GM12872 (cell line): ENCODE data around the gene GSG1L2.

ENCODE experiments used
- CTCF ChIP-seq: IDR thresholded peaks from 3 replicates; pipeline ENCODE4 v1.5.1; 2011; ENCODE audit warnings: low read depth, mild to moderate bottlenecking, low read length, moderate library complexity; ENCODE audit not compliant: insufficient read depth

Gene GSG1L2

GRCh38 chr17:9802294-9802693 lies 19.6 kb downstream of the GSG1L2 start:
- no peak for TF ChIP-seq CTCF

GRCh38 chr17:9801505-9801904 lies 20.4 kb downstream of the GSG1L2 start:
- TF ChIP-seq CTCF = no peak

DNA sequence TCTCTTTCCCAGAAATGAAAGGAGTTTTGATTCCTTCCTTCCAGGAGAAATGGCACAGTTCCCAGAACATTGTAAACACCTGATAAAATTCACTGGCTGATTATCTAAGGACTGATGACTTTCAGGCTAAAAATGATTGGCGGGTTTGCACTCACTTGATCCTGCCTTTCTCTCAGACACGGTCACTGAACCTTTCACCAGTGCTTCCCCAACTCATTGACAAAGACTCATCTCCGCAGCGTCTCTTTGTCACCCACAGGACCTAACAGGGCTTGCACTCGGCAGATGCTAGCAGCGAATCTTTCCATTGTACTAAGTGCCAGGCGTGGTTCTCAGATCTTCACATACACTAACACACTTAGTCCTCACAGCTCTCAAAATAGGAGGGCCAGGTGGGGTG lies 23.2 kb downstream of the GSG1L2 start:
- TF ChIP-seq CTCF = no peak

DNA sequence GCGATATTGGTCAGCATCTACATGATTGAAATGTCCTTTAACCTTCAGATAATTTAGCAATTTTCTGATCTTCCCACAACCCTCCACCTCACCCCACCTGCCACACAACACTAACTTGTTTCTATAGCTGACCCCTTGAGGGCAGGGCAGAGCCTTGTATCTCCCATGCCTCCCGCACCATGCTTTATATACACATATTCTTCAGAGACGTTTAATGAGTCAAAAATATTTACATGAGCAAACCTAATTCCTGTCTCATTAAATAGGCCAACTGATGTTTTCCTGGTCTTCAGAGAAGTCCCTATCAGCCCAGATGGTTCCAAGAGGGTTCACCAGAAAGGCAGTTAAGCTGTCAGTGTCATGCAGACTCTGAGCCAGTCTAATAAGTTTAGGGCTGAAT lies 23.9 kb downstream of the GSG1L2 start:
- TF ChIP-seq CTCF = no peak

DNA sequence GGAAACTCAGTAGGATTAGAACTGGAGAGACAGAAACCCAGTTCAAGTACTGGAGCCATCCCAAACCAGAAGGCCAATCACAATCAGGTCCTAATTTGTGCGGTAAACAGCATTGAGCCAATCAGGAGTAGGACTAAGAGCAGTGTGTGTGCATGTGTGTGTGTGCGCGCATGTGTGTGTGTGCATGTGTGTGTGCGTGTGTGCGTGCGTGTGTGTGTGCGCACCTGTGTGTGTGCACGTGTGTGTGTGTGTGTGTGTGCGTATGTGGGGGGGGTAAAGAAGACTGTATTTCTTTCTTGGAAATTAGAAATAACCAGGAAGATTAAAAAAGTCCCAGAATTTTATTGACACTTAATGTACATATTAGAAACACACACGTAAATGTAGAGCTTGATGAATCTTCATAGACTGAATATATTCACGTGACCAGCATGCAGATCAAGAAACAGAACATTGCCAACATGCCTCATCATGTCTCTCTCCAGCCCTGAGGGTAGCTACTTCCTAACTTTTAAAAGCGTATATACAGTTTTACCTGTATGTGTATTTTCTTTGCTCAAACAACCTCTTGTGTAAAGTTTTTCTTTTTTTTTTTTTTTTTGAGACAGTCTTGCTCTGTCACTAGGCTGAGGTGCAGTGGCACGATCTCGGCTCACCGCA lies 29.6 kb downstream of the GSG1L2 start:
- no peak for TF ChIP-seq CTCF

GRCh38 chr17:9790889-9791876 lies 30.7 kb downstream of the GSG1L2 start, which contains the start of gene DHRS7C:
DHRS7C (minus strand) TSS chr17:9791592; CDS start chr17:9791284, 308 bp downstream.
- TF ChIP-seq CTCF = no peak

DNA sequence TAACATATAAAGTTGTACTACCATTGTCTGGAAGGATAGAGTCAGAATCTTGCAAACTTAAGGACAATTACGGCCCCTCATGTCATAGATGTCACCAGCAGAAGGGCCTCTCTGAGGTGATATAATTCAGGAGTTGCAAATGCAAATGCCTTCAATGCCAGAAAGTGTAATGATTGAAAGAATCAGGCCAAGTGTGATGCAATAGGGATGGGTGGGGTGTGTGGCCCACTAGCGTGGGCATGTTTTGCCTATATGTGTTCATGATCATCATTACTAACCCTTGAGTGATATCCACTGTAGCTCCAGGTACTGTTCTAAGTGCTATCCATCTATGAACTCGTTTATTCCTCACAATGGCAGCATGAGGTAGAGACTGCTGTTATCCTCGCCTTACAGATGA lies 31.6 kb downstream of the GSG1L2 start:
- TF ChIP-seq CTCF = no peak
